PC-9 (cell line): ENCODE results near the gene HOXD3. TPM values are rescaled to one million over a fixed set of nuclear protein-coding genes. Genes with fewer than 3 reads are reported as not detected.

Experiments
- BruUV-seq: library from RNA; stranded (reverse); fragments of 400-500 nt; replicated peaks from 2 replicates; lab custom pipeline; 2021; lab: Mats Ljungman, UMichigan
- CTCF ChIA-PET: fragments of 300-600 bp; sonication (Branson Sonifier 250); formaldehyde crosslinking; loops from one replicate; lab custom pipeline; 2022; ENCODE audit warnings: antibody characterized with exemption; lab: Charles Lee
- POLR2A ChIA-PET: fragments of 300-600 bp; sonication (Branson Sonifier 250); formaldehyde crosslinking; loops from one replicate; lab custom pipeline; 2022; ENCODE audit warnings: antibody characterized with exemption; ENCODE audit not compliant: unreplicated experiment; lab: Charles Lee
- DNase-seq, 2 experiments: peaks; one replicate each; pipeline versions ENCODE4 v3.0.0 to v3.0.0-alpha.2; 2015 to 2022; ENCODE audit warnings: mixed read lengths in 1 of 2
- H2AFZ ChIP-seq: fragments of 200-600 bp; sonication (generic); 2 replicates; pipeline ENCODE4 v1.8.1; 2017; ENCODE audit warnings: antibody characterized with exemption
- H3F3A ChIP-seq: fragments of 200-600 bp; sonication (generic); 2 replicates; pipeline ENCODE4 v1.8.1; 2017; ENCODE audit warnings: antibody characterized with exemption, mild to moderate bottlenecking, low read depth; ENCODE audit not compliant: insufficient read depth
- H3K27ac ChIP-seq: fragments of 200-600 bp; sonication (generic); 2 replicates; pipeline ENCODE4 v1.6.1; 2016; ENCODE audit warnings: mixed run types
- H3K27me3 ChIP-seq: fragments of 200-600 bp; sonication (generic); 2 replicates; pipeline ENCODE4 v1.6.1; 2016; ENCODE audit warnings: low read depth, mixed run types; ENCODE audit not compliant: insufficient read depth
- H3K36me3 ChIP-seq: fragments of 200-600 bp; sonication (generic); 2 replicates; pipeline ENCODE4 v1.6.1; 2016; ENCODE audit warnings: low read depth, mixed run types
- H3K4me1 ChIP-seq: fragments of 200-600 bp; sonication (generic); replicated peaks from 2 replicates; pipeline ENCODE4 v1.6.1; 2016; ENCODE audit warnings: mixed run types; ENCODE audit not compliant: insufficient read depth
- H3K4me2 ChIP-seq: fragments of 200-600 bp; sonication (generic); 2 replicates; pipeline ENCODE4 v1.6.1; 2017; ENCODE audit warnings: mixed run types
- H3K4me3 ChIP-seq: fragments of 200-600 bp; sonication (generic); 2 replicates; pipeline ENCODE4 v1.6.1; 2016; ENCODE audit warnings: mixed run types
- H3K79me2 ChIP-seq: fragments of 200-600 bp; sonication (generic); 2 replicates; pipeline ENCODE4 v1.6.1; 2017; ENCODE audit warnings: low read depth, mixed run types
- H3K9me2 ChIP-seq: fragments of 200-600 bp; sonication (generic); 2 replicates; pipeline ENCODE4 v1.8.1; 2017; ENCODE audit warnings: mild to moderate bottlenecking; ENCODE audit not compliant: insufficient read depth
- H3K9me3 ChIP-seq: fragments of 200-600 bp; sonication (generic); 2 replicates; pipeline ENCODE4 v1.8.1; 2016; ENCODE audit warnings: low read depth; ENCODE audit not compliant: insufficient read depth
- H4K20me1 ChIP-seq: fragments of 200-600 bp; sonication (generic); 2 replicates; pipeline ENCODE4 v1.8.1; 2017; ENCODE audit not compliant: insufficient read depth
- EZH2 ChIP-seq: fragments of 200-600 bp; sonication (generic); IDR thresholded peaks from 2 replicates; pipeline ENCODE4 v1.8.0; 2017; ENCODE audit warnings: antibody characterized with exemption, low read depth
- intact Hi-C: fragments of 100-400 bp; cut with micrococcal nuclease; formaldehyde crosslinking; loops from one replicate; pipeline ENCODE4 v1.10.0; 2022; ENCODE audit not compliant: unreplicated experiment
- total RNA-seq: library from RNA; stranded (reverse); gene quantifications from 2 replicates; pipeline ENCODE4 v1.2.3, GENCODE V29; 2021
- TF ChIP-seq, protein P1 (sequence below): fragments of 200-600 bp; sonication (generic); conservative IDR thresholded peaks from 2 replicates; pipeline ENCODE4 v1.6.1; 2017; ENCODE audit warnings: mixed run types, antibody characterized with exemption, mild to moderate bottlenecking, moderate library complexity

HOXD3 gene
- total RNA-seq, 1 experiment from 2014 or later: not detected

GRCh38 chr2:176149939-176150583 is 7.0 kb upstream of the HOXD3 start:
- Histone ChIP-seq H3K4me3 (no peak overlapping the region), H3K27ac (no peak overlapping the region), H4K20me1 (no peaks in the 10 kb centered on the region), H3K4me2 (no peak overlapping the region), H3K79me2 (no peaks in the 10 kb centered on the region), H3F3A (no peaks in the 10 kb centered on the region), H3K36me3 (no peaks in the 10 kb centered on the region), H3K27me3 (peaks cover 89% of the 10 kb centered on the region), H3K4me1 (no peaks in the 10 kb centered on the region), H3K9me2 (no peaks in the 10 kb centered on the region), H3K9me3 (no peaks in the 10 kb centered on the region), H2AFZ (no peak overlapping the region)
- no TSS peak for BruUV-seq
- intact Hi-C loops: no loop called here
- ChIA-PET POLR2A (no interaction called here), CTCF (no interaction called here)
- no peak for DNase-seq
- no peak for TF ChIP-seq EZH2
- TF ChIP-seq, protein P1, sequence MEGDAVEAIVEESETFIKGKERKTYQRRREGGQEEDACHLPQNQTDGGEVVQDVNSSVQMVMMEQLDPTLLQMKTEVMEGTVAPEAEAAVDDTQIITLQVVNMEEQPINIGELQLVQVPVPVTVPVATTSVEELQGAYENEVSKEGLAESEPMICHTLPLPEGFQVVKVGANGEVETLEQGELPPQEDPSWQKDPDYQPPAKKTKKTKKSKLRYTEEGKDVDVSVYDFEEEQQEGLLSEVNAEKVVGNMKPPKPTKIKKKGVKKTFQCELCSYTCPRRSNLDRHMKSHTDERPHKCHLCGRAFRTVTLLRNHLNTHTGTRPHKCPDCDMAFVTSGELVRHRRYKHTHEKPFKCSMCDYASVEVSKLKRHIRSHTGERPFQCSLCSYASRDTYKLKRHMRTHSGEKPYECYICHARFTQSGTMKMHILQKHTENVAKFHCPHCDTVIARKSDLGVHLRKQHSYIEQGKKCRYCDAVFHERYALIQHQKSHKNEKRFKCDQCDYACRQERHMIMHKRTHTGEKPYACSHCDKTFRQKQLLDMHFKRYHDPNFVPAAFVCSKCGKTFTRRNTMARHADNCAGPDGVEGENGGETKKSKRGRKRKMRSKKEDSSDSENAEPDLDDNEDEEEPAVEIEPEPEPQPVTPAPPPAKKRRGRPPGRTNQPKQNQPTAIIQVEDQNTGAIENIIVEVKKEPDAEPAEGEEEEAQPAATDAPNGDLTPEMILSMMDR: no peak

DNA sequence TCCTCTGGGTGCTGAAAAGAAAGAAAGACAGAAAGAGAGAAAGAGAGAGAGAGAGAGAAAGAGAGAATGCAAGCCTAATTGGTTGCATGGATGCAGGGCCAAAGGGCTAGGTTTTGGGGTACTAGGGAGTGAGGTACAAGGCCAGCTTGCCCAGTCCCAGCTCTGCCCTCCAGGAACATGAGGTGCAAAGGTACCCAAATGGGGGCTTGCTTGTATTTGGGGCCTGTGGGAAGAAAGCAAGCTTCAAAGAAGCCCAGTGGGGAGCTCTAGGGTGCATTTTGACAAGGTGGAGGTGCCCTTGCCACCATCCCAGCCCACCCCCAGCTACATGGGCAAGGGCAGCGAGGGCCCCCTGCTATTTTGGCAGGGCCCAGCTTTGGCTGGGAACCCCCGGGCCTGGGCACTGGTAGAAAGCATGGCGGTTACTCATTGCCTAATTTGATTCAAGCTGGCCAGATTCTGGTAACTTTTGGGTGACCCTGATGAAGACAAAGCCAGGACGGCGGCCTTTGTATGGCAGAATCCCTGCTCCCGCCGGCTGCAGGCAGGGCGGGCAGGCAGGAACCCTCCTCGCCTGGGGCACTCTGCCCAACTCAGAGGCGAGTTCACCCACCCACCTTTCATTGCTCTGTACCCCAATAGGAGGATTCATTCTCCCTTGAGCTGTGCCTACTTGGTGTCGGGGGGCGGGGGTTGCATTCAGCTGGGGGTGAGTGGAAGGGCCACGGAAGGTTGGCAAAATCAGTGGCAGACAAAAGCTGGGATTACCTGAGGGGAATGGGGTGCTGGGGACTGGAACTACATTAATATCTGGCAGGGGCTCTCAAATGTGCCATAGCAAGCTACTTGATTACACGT is 6.3 kb upstream of the HOXD3 start:
- Histone ChIP-seq H3K4me2 (no peak overlapping the region), H3K36me3 (no peaks in the 10 kb centered on the region), H3K4me1 (no peaks in the 10 kb centered on the region), H4K20me1 (no peaks in the 10 kb centered on the region), H3F3A (no peaks in the 10 kb centered on the region), H3K9me2 (no peaks in the 10 kb centered on the region), H3K9me3 (no peaks in the 10 kb centered on the region), H3K27me3 (peaks cover 89% of the 10 kb centered on the region), H3K27ac (no peak overlapping the region), H3K4me3 (no peak overlapping the region), H2AFZ (no peak overlapping the region), H3K79me2 (no peaks in the 10 kb centered on the region)
- no TSS peak for BruUV-seq
- no peak for DNase-seq
- ChIA-PET POLR2A (no interaction called here), CTCF (no interaction called here)
- intact Hi-C loops: no loop called here
- no peak for TF ChIP-seq EZH2
- TF ChIP-seq, protein P1: no peak

DNA sequence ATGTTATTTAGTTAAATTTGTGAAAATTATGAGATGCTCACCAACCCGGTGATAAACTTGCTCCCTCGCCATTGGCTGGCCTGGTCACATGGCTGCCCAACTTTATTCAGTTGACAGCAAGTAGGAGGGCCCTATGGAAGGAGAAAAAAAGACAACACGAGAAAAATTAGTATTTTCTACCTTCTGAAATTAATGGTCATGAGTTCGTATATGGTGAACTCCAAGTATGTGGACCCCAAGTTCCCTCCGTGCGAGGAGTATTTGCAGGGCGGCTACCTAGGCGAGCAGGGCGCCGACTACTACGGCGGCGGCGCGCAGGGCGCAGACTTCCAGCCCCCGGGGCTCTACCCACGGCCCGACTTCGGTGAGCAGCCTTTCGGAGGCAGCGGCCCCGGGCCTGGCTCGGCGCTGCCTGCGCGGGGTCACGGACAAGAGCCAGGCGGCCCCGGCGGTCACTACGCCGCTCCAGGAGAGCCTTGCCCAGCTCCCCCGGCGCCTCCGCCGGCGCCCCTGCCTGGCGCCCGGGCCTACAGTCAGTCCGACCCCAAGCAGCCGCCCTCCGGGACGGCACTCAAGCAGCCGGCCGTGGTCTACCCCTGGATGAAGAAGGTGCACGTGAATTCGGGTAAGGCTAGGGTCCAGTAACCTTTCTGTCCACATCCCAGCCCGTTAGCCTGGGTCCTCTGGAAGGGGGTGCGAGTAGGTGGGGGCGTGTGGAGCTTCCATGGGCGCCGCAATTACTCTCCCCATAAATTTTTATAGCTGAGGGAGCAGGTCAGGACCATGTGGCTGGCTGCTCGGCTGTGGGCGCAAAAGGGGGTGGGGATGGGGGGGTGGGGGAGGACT is 5.4 kb upstream of the HOXD3 start, which contains the start of gene HOXD4:
Gene HOXD4, plus strand, starts transcription at position 109 of the 846 bp plus-strand sequence. Its CDS starts 84 bp downstream, at position 193.
- Histone ChIP-seq H3K27me3 (peaks cover 89% of the 10 kb centered on the region), H2AFZ (no peak within 1 kb of the TSS), H3K79me2 (no peaks in the 10 kb centered on the region), H3K36me3 (no peaks in the 10 kb centered on the region), H3K4me1 (no peaks in the 10 kb centered on the region), H3K9me3 (no peaks in the 10 kb centered on the region), H4K20me1 (no peaks in the 10 kb centered on the region), H3K27ac (no peak within 1 kb of the TSS), H3F3A (no peaks in the 10 kb centered on the region), H3K4me2 (no peak within 1 kb of the TSS), H3K4me3 (no peak within 1 kb of the TSS), H3K9me2 (no peaks in the 10 kb centered on the region)
- ChIA-PET POLR2A (no interaction called here), CTCF (no interaction called here)
- DNase-seq: no peak
- intact Hi-C loops: no loop called here
- BruUV-seq: no TSS peak
- no peak for TF ChIP-seq EZH2
- TF ChIP-seq, protein P1: no peak
